HepG2 (cell line): Measurements from ENCODE around the gene NPB. TPM values are rescaled to one million over a fixed set of nuclear protein-coding genes. Genes with fewer than 3 reads are reported as not detected.

ENCODE experiments used
- HNRNPL ChIP-seq: fragments of 200-400 bp; formaldehyde crosslinking; IDR thresholded peaks from 2 replicates; pipeline ENCODE4 v1.6.1; 2017; ENCODE audit warnings: mild to moderate bottlenecking, low read depth, low read length
- HNRNPUL1 ChIP-seq: fragments of 200-400 bp; formaldehyde crosslinking; IDR thresholded peaks from 2 replicates; pipeline ENCODE4 v1.6.1; 2017; ENCODE audit warnings: low read depth, mild to moderate bottlenecking, low read length, moderate library complexity
- IKZF4 ChIP-seq: sonication (generic); formaldehyde crosslinking; IDR thresholded peaks from 2 replicates; pipeline ENCODE4 v1.5.1; 2020; ENCODE audit warnings: borderline replicate concordance, mild to moderate bottlenecking, low read depth, missing genetic modification reagents; ENCODE audit errors: not compliant biosample characterization
- KLF9 ChIP-seq: IDR thresholded peaks from 2 replicates; pipeline ENCODE4 v1.6.1; 2016; ENCODE audit warnings: low read depth
- PTBP1 ChIP-seq: fragments of 200-400 bp; formaldehyde crosslinking; IDR thresholded peaks from 2 replicates; pipeline ENCODE4 v1.6.1; 2018; ENCODE audit warnings: low read length, low read depth; ENCODE audit not compliant: poor library complexity, severe bottlenecking
- SALL2 ChIP-seq: sonication (generic); formaldehyde crosslinking; IDR thresholded peaks from 2 replicates; pipeline ENCODE4 v1.8.1; 2023; ENCODE audit warnings: mild to moderate bottlenecking, missing genetic modification reagents, inconsistent platforms
- SNAI1 ChIP-seq: sonication (generic); formaldehyde crosslinking; IDR thresholded peaks from 2 replicates; pipeline ENCODE4 v1.5.0; 2020; ENCODE audit warnings: mild to moderate bottlenecking, missing genetic modification reagents, borderline replicate concordance
- TCF7L2 ChIP-seq: IDR thresholded peaks from 2 replicates; pipeline ENCODE4 v1.6.1; 2011; ENCODE audit warnings: mild to moderate bottlenecking, low read depth, low read length, moderate library complexity
- polyA plus RNA-seq, 8 experiments: library from polyadenylated mRNA; depleted of rRNA in 3 of 8; stranded (reverse) in 7 of 8; unstranded in 1 of 8; fragments of >200 nt; fragmentation: Illumina TruSeq in 4 of 8; extraction: Trizol in 4 of 8; gene quantifications; 2 replicates each; pipeline versions ENCODE4 v1.2.1 to v1.2.3, GENCODE V29; 2011 to 2016; ENCODE audit warnings: low read depth in 4 of 8, missing spikeins in 1 of 8, mixed read lengths in 1 of 8; ENCODE audit not compliant: insufficient read depth in 1 of 8
- total RNA-seq, 5 experiments: library from RNA; depleted of rRNA; stranded (reverse); fragments of >200 nt; fragmentation: Illumina TruSeq; extraction: Trizol; gene quantifications; 2 replicates each; pipeline ENCODE4 v1.2.3, GENCODE V29; 2016; ENCODE audit warnings: low read depth in 1 of 5
- TF ChIP-seq, protein P1 (sequence below): sonication (generic); formaldehyde crosslinking; IDR thresholded peaks from 2 replicates; pipeline ENCODE4 v1.4.0; 2020; ENCODE audit warnings: missing genetic modification reagents
- TF ChIP-seq, protein P2 (sequence below): sonication (generic); formaldehyde crosslinking; IDR thresholded peaks from 2 replicates; pipeline ENCODE4 v1.4.0; 2020; ENCODE audit warnings: missing genetic modification reagents
- TF ChIP-seq, protein P3 (sequence below): sonication (generic); formaldehyde crosslinking; IDR thresholded peaks from 2 replicates; pipeline ENCODE4 v1.4.0; 2020; ENCODE audit warnings: mild to moderate bottlenecking, missing genetic modification reagents
- TF ChIP-seq, protein P4 (sequence below): sonication (generic); formaldehyde crosslinking; conservative IDR thresholded peaks from 2 replicates; pipeline ENCODE4 v1.8.0; 2022; ENCODE audit warnings: low read depth, missing genetic modification reagents
- TF ChIP-seq, protein P5 (sequence below): IDR thresholded peaks from 2 replicates; pipeline ENCODE4 v1.6.1; 2018; ENCODE audit warnings: missing genetic modification reagents
- TF ChIP-seq, protein P6 (sequence below), 2 experiments: sonication (generic) in 1 of 2; formaldehyde crosslinking in 1 of 2; IDR thresholded peaks; 2 replicates each; pipeline versions ENCODE4 v1.6.1 to v1.9.0; 2014 to 2022; ENCODE audit warnings: antibody characterized with exemption in 1 of 2, borderline replicate concordance in 1 of 2, inconsistent platforms in 1 of 2, low read depth in 1 of 2, missing genetic modification reagents in 1 of 2

Gene NPB
- total and polyA plus RNA-seq, 2 of the 13 experiments (the other 11 are each of a cell fraction or from before 2014, with no cell fraction given): 0.11 to 0.93 TPM

DNA sequence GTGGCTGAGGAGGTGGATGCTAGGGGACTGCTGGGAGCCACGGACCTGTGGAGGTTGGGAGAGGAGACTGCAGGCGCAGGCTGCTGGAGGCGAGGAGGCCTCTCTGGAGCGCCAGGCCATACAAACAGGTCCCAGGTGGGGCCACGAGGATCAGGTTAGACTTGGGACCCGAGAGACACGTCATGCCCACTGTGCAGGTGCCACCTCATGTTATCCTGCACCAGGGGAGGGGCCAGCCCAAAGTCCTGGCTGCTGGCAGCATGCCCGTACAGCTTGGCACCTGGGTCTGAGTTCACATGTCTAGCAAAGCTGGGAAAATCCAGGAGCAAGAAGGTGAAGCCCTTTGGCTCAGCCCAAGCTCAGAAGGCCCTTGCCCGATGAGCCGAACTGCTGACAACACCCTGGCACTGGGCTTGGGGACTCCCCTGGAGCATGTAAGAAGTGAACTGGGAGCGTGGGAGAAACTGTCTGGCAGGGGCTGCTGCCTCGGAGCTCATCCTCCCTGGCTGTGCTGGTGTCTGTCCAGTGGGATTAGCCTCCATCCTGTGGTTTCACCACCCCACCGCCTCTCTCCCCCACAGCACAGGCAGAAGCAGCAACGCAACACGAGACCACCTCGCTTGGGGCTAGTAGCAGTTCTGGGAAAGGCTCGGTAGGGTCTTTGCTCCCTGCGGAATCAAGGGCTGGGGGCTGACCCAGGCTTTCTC lies 36.2 kb upstream of the NPB start (continued):
- TF ChIP-seq, protein P1, sequence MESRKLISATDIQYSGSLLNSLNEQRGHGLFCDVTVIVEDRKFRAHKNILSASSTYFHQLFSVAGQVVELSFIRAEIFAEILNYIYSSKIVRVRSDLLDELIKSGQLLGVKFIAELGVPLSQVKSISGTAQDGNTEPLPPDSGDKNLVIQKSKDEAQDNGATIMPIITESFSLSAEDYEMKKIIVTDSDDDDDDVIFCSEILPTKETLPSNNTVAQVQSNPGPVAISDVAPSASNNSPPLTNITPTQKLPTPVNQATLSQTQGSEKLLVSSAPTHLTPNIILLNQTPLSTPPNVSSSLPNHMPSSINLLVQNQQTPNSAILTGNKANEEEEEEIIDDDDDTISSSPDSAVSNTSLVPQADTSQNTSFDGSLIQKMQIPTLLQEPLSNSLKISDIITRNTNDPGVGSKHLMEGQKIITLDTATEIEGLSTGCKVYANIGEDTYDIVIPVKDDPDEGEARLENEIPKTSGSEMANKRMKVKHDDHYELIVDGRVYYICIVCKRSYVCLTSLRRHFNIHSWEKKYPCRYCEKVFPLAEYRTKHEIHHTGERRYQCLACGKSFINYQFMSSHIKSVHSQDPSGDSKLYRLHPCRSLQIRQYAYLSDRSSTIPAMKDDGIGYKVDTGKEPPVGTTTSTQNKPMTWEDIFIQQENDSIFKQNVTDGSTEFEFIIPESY (CRISPR knock-in tag): peak; percentile 94
- TF ChIP-seq, protein P2, sequence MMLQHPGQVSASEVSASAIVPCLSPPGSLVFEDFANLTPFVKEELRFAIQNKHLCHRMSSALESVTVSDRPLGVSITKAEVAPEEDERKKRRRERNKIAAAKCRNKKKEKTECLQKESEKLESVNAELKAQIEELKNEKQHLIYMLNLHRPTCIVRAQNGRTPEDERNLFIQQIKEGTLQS (CRISPR knock-in tag): no peak
- TF ChIP-seq PTBP1: peak; percentile 44
- TF ChIP-seq, protein P3, sequence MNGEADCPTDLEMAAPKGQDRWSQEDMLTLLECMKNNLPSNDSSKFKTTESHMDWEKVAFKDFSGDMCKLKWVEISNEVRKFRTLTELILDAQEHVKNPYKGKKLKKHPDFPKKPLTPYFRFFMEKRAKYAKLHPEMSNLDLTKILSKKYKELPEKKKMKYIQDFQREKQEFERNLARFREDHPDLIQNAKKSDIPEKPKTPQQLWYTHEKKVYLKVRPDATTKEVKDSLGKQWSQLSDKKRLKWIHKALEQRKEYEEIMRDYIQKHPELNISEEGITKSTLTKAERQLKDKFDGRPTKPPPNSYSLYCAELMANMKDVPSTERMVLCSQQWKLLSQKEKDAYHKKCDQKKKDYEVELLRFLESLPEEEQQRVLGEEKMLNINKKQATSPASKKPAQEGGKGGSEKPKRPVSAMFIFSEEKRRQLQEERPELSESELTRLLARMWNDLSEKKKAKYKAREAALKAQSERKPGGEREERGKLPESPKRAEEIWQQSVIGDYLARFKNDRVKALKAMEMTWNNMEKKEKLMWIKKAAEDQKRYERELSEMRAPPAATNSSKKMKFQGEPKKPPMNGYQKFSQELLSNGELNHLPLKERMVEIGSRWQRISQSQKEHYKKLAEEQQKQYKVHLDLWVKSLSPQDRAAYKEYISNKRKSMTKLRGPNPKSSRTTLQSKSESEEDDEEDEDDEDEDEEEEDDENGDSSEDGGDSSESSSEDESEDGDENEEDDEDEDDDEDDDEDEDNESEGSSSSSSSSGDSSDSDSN (CRISPR knock-in tag): 0 out of 2 replicates have a peak, but pooled peaks have one; percentile 16
- peak; percentile 99 for TF ChIP-seq HNRNPL
- no peak for TF ChIP-seq TCF7L2
- TF ChIP-seq, protein P4, sequence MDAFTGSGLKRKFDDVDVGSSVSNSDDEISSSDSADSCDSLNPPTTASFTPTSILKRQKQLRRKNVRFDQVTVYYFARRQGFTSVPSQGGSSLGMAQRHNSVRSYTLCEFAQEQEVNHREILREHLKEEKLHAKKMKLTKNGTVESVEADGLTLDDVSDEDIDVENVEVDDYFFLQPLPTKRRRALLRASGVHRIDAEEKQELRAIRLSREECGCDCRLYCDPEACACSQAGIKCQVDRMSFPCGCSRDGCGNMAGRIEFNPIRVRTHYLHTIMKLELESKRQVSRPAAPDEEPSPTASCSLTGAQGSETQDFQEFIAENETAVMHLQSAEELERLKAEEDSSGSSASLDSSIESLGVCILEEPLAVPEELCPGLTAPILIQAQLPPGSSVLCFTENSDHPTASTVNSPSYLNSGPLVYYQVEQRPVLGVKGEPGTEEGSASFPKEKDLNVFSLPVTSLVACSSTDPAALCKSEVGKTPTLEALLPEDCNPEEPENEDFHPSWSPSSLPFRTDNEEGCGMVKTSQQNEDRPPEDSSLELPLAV (CRISPR knock-in tag): no peak
- TF ChIP-seq IKZF4 (CRISPR knock-in tag): no peak
- no peak for TF ChIP-seq SNAI1 (CRISPR knock-in tag)
- TF ChIP-seq, protein P5, sequence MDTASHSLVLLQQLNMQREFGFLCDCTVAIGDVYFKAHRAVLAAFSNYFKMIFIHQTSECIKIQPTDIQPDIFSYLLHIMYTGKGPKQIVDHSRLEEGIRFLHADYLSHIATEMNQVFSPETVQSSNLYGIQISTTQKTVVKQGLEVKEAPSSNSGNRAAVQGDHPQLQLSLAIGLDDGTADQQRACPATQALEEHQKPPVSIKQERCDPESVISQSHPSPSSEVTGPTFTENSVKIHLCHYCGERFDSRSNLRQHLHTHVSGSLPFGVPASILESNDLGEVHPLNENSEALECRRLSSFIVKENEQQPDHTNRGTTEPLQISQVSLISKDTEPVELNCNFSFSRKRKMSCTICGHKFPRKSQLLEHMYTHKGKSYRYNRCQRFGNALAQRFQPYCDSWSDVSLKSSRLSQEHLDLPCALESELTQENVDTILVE (CRISPR knock-in tag): no peak
- 0 out of 2 replicates have a peak, but pooled peaks have one; percentile 22 for TF ChIP-seq SALL2 (CRISPR knock-in tag)
- TF ChIP-seq HNRNPUL1: no peak
- TF ChIP-seq KLF9 (CRISPR knock-in tag): no peak
- TF ChIP-seq, protein P6, sequence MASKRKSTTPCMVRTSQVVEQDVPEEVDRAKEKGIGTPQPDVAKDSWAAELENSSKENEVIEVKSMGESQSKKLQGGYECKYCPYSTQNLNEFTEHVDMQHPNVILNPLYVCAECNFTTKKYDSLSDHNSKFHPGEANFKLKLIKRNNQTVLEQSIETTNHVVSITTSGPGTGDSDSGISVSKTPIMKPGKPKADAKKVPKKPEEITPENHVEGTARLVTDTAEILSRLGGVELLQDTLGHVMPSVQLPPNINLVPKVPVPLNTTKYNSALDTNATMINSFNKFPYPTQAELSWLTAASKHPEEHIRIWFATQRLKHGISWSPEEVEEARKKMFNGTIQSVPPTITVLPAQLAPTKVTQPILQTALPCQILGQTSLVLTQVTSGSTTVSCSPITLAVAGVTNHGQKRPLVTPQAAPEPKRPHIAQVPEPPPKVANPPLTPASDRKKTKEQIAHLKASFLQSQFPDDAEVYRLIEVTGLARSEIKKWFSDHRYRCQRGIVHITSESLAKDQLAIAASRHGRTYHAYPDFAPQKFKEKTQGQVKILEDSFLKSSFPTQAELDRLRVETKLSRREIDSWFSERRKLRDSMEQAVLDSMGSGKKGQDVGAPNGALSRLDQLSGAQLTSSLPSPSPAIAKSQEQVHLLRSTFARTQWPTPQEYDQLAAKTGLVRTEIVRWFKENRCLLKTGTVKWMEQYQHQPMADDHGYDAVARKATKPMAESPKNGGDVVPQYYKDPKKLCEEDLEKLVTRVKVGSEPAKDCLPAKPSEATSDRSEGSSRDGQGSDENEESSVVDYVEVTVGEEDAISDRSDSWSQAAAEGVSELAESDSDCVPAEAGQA (IDR thresholded peaks at IDR 0.05; ENCODE audit: low read depth): no peak
- TF ChIP-seq, protein P6 (CRISPR knock-in tag; IDR thresholded peaks at IDR 0.05; ENCODE audit: borderline replicate concordance): no peak
